ENCODE results near the gene EP300. TPM values are rescaled to one million over a fixed set of nuclear protein-coding genes. Genes with fewer than 3 reads are reported as not detected.

Gene EP300
- total RNA-seq, 1 donor from 2014 or later: 57.9 TPM

DNA sequence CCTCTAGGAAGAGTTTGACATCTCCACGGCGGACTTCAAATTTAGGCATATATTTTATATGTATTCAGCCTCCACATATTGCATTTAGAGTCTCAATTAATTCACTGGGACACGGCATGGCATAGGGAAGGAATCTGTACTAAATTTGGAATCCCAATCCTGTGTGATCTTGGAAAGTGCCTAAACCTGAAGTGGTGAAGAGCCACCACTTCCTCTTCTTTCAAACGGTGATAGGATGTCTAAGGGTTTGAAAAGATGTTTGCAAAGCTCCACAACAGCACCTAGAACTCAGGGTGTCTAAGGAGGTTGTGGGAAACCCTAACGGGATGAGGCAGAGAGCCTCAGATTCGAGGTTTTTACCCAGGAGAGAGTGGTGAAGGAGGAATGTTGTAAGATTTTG is 111.7 kb downstream of the EP300 start:
- Histone ChIP-seq H3K79me2 (ENCODE audit: low read depth) (peaks cover 28% of the 10 kb centered on the region), H3K36me3 (no peaks in the 10 kb centered on the region), H3K4me3 (no peak overlapping the region), H3K9ac (no peak overlapping the region), H3K27ac (no peak overlapping the region), H2AFZ (replicated peaks) (no peak overlapping the region), H4K20me1 (ENCODE audit: low read depth) (no peaks in the 10 kb centered on the region), H3K4me1 (peaks cover 4% of the 10 kb centered on the region), H3K27me3 (peaks cover 46% of the 10 kb centered on the region), H3F3A (ENCODE audit: low read depth) (peaks cover 6% of the 10 kb centered on the region), H3K4me2 (no peak overlapping the region), H3K9me3 (ENCODE audit: low read depth) (no peaks in the 10 kb centered on the region)
- Mint-ChIP-seq H3K27ac (no peak overlapping the region), H3K36me3 (no peaks in the 10 kb centered on the region), H3K27me3 (ENCODE audit: insufficient read depth, low read depth) (peaks cover 17% of the 10 kb centered on the region), H3K9me3 (no peaks in the 10 kb centered on the region), H3K4me1 (peaks cover 15% of the 10 kb centered on the region), H3K4me3 (peak overlapping the region; percentile 68)
- no peak for DNase-seq (ENCODE audit: low spot score)
- TF ChIP-seq EZH2phosphoT487 (IDR thresholded peaks at IDR 0.05): no peak
- TF ChIP-seq EZH2 (IDR thresholded peaks at IDR 0.05): no peak
- TF ChIP-seq, protein P1, sequence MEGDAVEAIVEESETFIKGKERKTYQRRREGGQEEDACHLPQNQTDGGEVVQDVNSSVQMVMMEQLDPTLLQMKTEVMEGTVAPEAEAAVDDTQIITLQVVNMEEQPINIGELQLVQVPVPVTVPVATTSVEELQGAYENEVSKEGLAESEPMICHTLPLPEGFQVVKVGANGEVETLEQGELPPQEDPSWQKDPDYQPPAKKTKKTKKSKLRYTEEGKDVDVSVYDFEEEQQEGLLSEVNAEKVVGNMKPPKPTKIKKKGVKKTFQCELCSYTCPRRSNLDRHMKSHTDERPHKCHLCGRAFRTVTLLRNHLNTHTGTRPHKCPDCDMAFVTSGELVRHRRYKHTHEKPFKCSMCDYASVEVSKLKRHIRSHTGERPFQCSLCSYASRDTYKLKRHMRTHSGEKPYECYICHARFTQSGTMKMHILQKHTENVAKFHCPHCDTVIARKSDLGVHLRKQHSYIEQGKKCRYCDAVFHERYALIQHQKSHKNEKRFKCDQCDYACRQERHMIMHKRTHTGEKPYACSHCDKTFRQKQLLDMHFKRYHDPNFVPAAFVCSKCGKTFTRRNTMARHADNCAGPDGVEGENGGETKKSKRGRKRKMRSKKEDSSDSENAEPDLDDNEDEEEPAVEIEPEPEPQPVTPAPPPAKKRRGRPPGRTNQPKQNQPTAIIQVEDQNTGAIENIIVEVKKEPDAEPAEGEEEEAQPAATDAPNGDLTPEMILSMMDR (IDR thresholded peaks at IDR 0.05): no peak

DNA sequence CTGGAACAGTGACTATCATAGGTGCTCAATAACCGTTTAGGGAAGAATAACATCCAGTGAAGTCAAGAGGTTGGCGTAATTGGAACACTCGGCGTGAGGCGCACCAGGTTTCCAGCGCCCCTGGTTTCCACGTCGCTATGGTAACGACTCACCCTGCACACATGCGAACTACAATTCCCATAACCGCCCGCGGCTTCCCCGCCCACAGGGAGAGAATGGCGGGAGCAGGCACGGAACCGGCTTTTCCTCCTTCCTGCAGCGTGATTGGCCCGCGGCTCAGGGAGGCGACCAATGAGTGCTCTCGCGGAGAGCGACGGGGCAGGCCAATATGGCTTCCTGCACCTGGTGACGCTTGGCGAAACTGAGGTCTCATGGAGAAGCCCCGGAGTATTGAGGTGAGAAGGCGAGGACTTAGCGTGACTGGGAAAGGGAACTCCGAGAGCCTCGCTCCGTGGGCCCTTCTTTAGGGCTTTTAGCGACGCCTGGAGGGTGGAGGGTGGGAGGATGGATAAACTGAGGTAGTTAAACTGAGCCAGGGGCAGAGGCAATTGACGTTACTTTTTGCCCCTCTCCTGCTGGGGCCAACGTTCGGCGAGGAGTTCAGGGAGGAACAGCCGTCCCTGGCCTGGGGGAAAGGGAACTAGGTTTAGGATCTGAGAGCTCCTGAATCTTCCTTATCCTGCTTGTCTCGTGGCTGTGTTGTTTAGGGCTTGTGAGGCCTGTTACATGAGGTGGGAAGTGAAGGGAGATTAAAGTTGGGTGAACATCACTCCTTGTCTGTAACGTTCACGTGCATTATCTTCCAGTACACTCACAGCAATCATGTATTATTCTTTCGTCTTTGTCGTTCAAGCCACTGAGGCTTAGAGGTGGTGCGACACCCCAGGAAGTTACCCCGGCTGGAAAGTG is 112.9 kb downstream of the EP300 start, which contains the start of gene L3MBTL2:
Gene L3MBTL2, plus strand, starts transcription at position 321 of the 909 bp plus-strand sequence. Its CDS starts 51 bp downstream, at position 372.
- peaks cover 15% of the 10 kb centered on the region for H3K4me1 Mint-ChIP-seq
- peak within 1 kb of the TSS; percentile 97 for H3K27ac Mint-ChIP-seq
- Histone ChIP-seq H3F3A (ENCODE audit: low read depth) (peaks cover 6% of the 10 kb centered on the region), H3K9me3 (ENCODE audit: low read depth) (no peaks in the 10 kb centered on the region), H3K4me1 (peaks cover 4% of the 10 kb centered on the region), H4K20me1 (ENCODE audit: low read depth) (no peaks in the 10 kb centered on the region), H3K27ac (peak within 1 kb of the TSS; percentile 14), H3K4me3 (peak within 1 kb of the TSS; percentile 72), H2AFZ (replicated peaks) (peak within 1 kb of the TSS; percentile 90), H3K36me3 (no peaks in the 10 kb centered on the region), H3K4me2 (peak within 1 kb of the TSS; percentile 83), H3K27me3 (peaks cover 35% of the 10 kb centered on the region), H3K79me2 (ENCODE audit: low read depth) (peaks cover 28% of the 10 kb centered on the region), H3K9ac (peak within 1 kb of the TSS; percentile 81)
- DNase-seq (ENCODE audit: low spot score): peak; percentile 99
- peaks cover 12% of the 10 kb centered on the region for H3K27me3 Mint-ChIP-seq (ENCODE audit: insufficient read depth, low read depth)
- no peaks in the 10 kb centered on the region for H3K9me3 Mint-ChIP-seq
- H3K36me3 Mint-ChIP-seq: peaks cover 4% of the 10 kb centered on the region
- TF ChIP-seq, protein P1 (IDR thresholded peaks at IDR 0.05): no peak
- TF ChIP-seq EZH2phosphoT487 (IDR thresholded peaks at IDR 0.05) (no peak), EZH2 (IDR thresholded peaks at IDR 0.05) (no peak)
- peak within 1 kb of the TSS; percentile 98 for H3K4me3 Mint-ChIP-seq

DNA sequence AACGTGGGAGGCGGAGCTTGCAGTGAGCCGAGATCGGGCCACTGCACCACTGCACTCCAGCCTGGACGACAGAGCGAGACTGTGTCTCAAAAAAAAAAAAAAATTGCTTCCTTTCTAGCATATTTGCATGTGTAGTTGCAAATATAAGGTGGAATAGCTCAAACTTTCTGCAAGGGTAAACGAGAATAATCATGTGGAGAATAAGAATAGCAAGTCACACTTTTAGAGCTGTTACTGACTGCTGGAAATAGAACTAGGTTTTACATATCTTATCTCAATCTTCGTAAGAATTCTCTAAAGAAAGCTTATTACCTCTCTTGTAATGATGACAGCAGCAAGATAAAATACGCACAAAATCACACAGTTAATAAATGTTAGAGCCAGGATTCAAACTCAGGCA is 114.3 kb downstream of the EP300 start:
- no peak overlapping the region for H3K4me2 ChIP-seq
- Mint-ChIP-seq H3K36me3 (peaks cover 8% of the 10 kb centered on the region), H3K27ac (no peak overlapping the region), H3K4me3 (peak overlapping the region; percentile 79), H3K9me3 (no peaks in the 10 kb centered on the region), H3K27me3 (ENCODE audit: insufficient read depth, low read depth) (peaks cover 12% of the 10 kb centered on the region), H3K4me1 (peaks cover 15% of the 10 kb centered on the region)
- peaks cover 28% of the 10 kb centered on the region for H3K79me2 ChIP-seq (ENCODE audit: low read depth)
- H3K4me1 ChIP-seq: peaks cover 4% of the 10 kb centered on the region
- H3K9me3 ChIP-seq (ENCODE audit: low read depth): no peaks in the 10 kb centered on the region
- TF ChIP-seq EZH2phosphoT487 (IDR thresholded peaks at IDR 0.05) (no peak), EZH2 (IDR thresholded peaks at IDR 0.05) (no peak)
- TF ChIP-seq, protein P1 (IDR thresholded peaks at IDR 0.05): no peak
- H3K27ac ChIP-seq: no peak overlapping the region
- DNase-seq (ENCODE audit: low spot score): no peak
- no peaks in the 10 kb centered on the region for H4K20me1 ChIP-seq (ENCODE audit: low read depth)
- no peak overlapping the region for H2AFZ ChIP-seq (replicated peaks)
- peaks cover 6% of the 10 kb centered on the region for H3F3A ChIP-seq (ENCODE audit: low read depth)
- no peak overlapping the region for H3K4me3 ChIP-seq
- H3K9ac ChIP-seq: no peak overlapping the region
- no peaks in the 10 kb centered on the region for H3K36me3 ChIP-seq
- peaks cover 20% of the 10 kb centered on the region for H3K27me3 ChIP-seq

Measured in neural progenitor cell (in vitro differentiated cells).